ENCODE measurements around the gene CCND1. TPM values are rescaled to one million over a fixed set of nuclear protein-coding genes. Genes with fewer than 3 reads are reported as not detected.
A peak's percentile ranks its signal among the peaks of the same experiment; 100 is the strongest.

CCND1 gene
- total and polyA plus RNA-seq, 12 donors = 12.1 to 149 (median 80.7) TPM

DNA sequence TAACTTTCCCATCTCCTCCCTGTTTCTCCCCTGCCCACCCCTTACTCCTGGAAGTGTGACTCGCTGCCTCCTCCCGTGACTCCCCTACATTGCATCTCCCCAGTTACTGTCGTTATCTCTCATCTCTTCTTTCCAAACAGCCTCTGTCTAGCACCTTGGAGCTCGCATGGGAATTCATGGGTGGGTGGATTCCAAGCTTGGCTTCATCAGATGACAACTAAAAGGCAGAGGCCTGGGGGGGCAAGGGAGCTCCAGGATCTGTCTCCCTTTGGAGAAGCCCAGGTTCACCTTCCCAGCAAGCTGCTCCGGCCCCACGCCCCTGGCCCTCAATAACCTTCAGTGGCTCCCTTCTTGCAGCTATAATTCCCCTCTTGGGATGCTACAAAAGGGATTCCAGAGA is 6.9 kb upstream of the CCND1 start:
- Histone ChIP-seq H3K36me3 (replicated peaks in 1 of 2) (no peaks in the 10 kb centered on the region), H3K4me1 (replicated peaks in 1 of 2) (peaks cover 19 to 47% of the 10 kb centered on the region in 2 donors), H3K4me3 (no peak overlapping the region), H3K27me3 (peaks cover 2% of the 10 kb centered on the region), H3K9me3 (replicated peaks in 1 of 3) (peaks cover 0 to 3% (median 0%) of the 10 kb centered on the region in 3 donors), H3K27ac (peak overlapping the region in 2 of 5 donors; percentile 30 to 58)
- peak in 1 of 7 donors; percentile 20 for DNase-seq
- WGBS, 4 donors = 87 to 94% (median 91%) methylated on average over 6 of the region's 6 CpGs
- TF ChIP-seq POLR2A (IDR thresholded peaks at IDR 0.05) = no peak
- TF ChIP-seq, protein P1, sequence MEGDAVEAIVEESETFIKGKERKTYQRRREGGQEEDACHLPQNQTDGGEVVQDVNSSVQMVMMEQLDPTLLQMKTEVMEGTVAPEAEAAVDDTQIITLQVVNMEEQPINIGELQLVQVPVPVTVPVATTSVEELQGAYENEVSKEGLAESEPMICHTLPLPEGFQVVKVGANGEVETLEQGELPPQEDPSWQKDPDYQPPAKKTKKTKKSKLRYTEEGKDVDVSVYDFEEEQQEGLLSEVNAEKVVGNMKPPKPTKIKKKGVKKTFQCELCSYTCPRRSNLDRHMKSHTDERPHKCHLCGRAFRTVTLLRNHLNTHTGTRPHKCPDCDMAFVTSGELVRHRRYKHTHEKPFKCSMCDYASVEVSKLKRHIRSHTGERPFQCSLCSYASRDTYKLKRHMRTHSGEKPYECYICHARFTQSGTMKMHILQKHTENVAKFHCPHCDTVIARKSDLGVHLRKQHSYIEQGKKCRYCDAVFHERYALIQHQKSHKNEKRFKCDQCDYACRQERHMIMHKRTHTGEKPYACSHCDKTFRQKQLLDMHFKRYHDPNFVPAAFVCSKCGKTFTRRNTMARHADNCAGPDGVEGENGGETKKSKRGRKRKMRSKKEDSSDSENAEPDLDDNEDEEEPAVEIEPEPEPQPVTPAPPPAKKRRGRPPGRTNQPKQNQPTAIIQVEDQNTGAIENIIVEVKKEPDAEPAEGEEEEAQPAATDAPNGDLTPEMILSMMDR (IDR thresholded peaks at IDR 0.05) = no peak
- intact Hi-C loops (cut with DNase I) = loop anchor here in 1 of 2 donors (10.0 kb wide), 1 partner anchor 169 kb away; no protein-coding TSS in a partner anchor

DNA sequence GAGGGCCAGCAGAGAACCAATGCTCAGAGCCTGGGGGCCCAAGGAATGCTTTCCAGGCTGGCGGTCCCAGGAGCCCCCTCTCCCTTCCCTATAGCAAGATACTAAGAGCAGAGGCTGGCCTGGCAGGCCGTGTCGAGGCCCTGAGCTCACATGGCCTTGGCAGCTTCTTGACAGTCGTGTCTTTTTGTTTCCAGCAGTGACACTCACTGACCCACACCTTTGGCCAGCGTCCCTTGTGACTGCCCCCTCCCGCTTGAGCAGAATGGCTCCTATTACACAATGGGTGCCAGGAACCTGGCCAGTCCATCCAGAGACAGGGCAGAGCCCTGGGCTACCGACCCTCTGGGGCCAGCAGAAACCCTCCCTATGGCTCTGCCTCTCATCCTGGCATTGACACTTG is 6.4 kb upstream of the CCND1 start:
- DNase-seq = peak; percentile 64 to 93 (median 88)
- Histone ChIP-seq H3K4me1 (replicated peaks in 1 of 2) (peaks cover 24 to 52% of the 10 kb centered on the region in 2 donors), H3K27ac (peak overlapping the region in 3 of 5 donors; percentile 30 to 58 (median 55)), H3K4me3 (no peak overlapping the region), H3K36me3 (replicated peaks in 1 of 2) (no peaks in the 10 kb centered on the region), H3K9me3 (replicated peaks in 1 of 3) (peaks cover 0 to 3% (median 0%) of the 10 kb centered on the region in 3 donors), H3K27me3 (peaks cover 2% of the 10 kb centered on the region)
- TF ChIP-seq, protein P1 (IDR thresholded peaks at IDR 0.05) = no peak
- TF ChIP-seq POLR2A (IDR thresholded peaks at IDR 0.05) = no peak
- WGBS, 4 donors = 47 to 58% (median 49%) methylated on average over 6 to 7 of the region's 7 CpGs
- intact Hi-C loops (cut with DNase I) = loop anchor here in 1 of 2 donors (10.0 kb wide), 1 partner anchor 170 kb away; no protein-coding TSS in a partner anchor

DNA sequence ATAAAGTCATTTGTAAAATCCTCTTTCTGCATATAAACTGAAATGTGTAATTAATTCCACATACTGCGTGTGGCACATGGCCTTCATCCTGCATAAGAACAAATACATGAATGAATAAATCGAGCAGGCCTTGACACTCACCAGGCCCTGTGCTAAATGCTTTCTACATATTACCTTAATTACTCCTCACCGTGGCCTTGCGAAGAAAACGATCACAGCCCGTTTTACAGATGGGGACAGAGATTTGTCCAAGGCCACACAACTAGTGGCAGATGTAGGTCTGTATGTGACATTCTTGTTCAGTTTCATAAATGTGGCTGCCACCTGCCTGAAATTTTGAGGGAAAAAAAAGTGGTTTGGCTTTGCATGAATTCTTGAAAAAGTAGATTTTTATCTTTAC is 5.8 kb upstream of the CCND1 start:
- no peak for DNase-seq
- H3K27ac ChIP-seq = peak overlapping the region in 4 of 5 donors; percentile 2 to 88 (median 44)
- H3K4me3 ChIP-seq = no peak overlapping the region
- H3K36me3 ChIP-seq (replicated peaks in 1 of 2) = no peaks in the 10 kb centered on the region
- peaks cover 30 to 58% of the 10 kb centered on the region in 2 donors for H3K4me1 ChIP-seq (replicated peaks in 1 of 2)
- intact Hi-C loops (cut with DNase I) = loop anchor here (5.0 to 10.0 kb wide), 2 partner anchors 170 to 188 kb away; no protein-coding TSS in a partner anchor
- H3K27me3 ChIP-seq = peaks cover 2% of the 10 kb centered on the region
- 44 to 54% (median 54%) methylated on average over 6 of the region's 6 CpGs for WGBS, 4 donors
- TF ChIP-seq, protein P1 (IDR thresholded peaks at IDR 0.05) = no peak
- TF ChIP-seq POLR2A (IDR thresholded peaks at IDR 0.05) = no peak
- H3K9me3 ChIP-seq (replicated peaks in 1 of 3) = no peaks in the 10 kb centered on the region

DNA sequence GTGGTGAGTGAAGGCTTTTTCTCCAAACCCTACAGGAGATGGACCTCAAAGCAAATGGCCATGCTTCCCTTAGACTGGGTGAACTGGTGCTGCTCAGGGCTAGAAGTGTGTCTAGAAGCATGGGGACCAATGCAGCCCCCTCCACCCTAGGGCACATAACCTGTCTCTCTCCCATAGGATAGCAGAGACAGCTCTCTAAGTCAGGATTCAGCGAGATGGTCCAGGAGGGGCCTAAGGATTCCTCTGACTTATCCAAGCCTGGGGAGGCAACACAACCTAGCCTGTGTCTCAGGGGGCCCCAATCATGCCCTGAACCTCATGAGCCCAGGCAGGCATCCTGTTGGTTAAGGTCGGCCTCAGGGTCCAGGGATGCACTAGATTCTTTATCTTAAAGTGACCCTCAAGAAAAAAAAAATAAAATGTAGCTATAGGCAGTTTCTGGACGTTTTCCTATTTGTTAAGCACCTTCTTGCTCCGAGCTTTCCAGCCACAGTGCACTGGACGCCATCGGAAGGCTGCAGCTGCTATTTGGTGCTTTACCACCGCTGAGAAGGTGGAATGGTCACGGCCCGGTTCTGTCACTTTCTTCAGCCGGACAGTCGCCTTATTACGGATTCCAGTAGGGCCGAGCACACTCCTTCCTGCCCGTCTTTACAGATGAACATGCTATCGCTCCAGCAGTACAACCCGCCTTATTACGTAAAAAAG is 5.0 kb upstream of the CCND1 start:
- Histone ChIP-seq H3K27me3 (peaks cover 2% of the 10 kb centered on the region), H3K36me3 (replicated peaks in 1 of 2) (no peaks in the 10 kb centered on the region), H3K4me1 (replicated peaks in 1 of 2) (peaks cover 37 to 64% of the 10 kb centered on the region in 2 donors), H3K4me3 (peak overlapping the region in 2 of 4 donors; percentile 23 to 72), H3K27ac (peak overlapping the region in 4 of 5 donors; percentile 2 to 88 (median 44)), H3K9me3 (replicated peaks in 1 of 3) (no peaks in the 10 kb centered on the region)
- DNase-seq = no peak
- intact Hi-C loops (cut with DNase I) = loop anchor here (5.0 to 10.0 kb wide), 2 partner anchors 171 to 189 kb away; no protein-coding TSS in a partner anchor
- TF ChIP-seq, protein P1 (IDR thresholded peaks at IDR 0.05) = no peak
- TF ChIP-seq POLR2A (IDR thresholded peaks at IDR 0.05) = no peak
- 13 to 22% (median 22%) methylated on average over 17 of the region's 17 CpGs for WGBS, 4 donors
